GM06990 (cell line): Measurements from ENCODE around the gene ZMAT5.

Experiments
- DNase-seq: peaks from one replicate; pipeline ENCODE4 v3.0.0-alpha.2; 2011; ENCODE audit not compliant: insufficient read length; ENCODE audit errors: extremely low read depth
- H3K27me3 ChIP-seq: replicated peaks from 2 replicates; pipeline ENCODE4 v1.6.0; 2011; ENCODE audit warnings: low read length; ENCODE audit not compliant: control insufficient read depth, insufficient read depth
- H3K36me3 ChIP-seq: 2 replicates; pipeline ENCODE4 v1.5.1; 2011; ENCODE audit warnings: low read length; ENCODE audit not compliant: control insufficient read depth, insufficient read depth
- H3K4me3 ChIP-seq: replicated peaks from 2 replicates; pipeline ENCODE4 v1.5.1; 2011; ENCODE audit warnings: low read depth, mild to moderate bottlenecking, control low read depth, low read length
- CTCF ChIP-seq: IDR thresholded peaks from 2 replicates; pipeline ENCODE4 v1.5.1; 2011; ENCODE audit warnings: low read length, control low read depth, mild to moderate bottlenecking, inconsistent platforms; ENCODE audit not compliant: insufficient read depth, poor library complexity, severe bottlenecking

ZMAT5 gene

GRCh38 chr22:29692327-29692640 lies 74.5 kb downstream of the ZMAT5 start:
- no peak for TF ChIP-seq CTCF
- Histone ChIP-seq H3K4me3 (no peak overlapping the region), H3K36me3 (peaks cover 6% of the 10 kb centered on the region), H3K27me3 (no peaks in the 10 kb centered on the region)
- no peak for DNase-seq

GRCh38 chr22:29691636-29692326 lies 75.0 kb downstream of the ZMAT5 start:
- H3K36me3 ChIP-seq, result peaks cover 6% of the 10 kb centered on the region
- TF ChIP-seq CTCF, result no peak
- H3K27me3 ChIP-seq, result no peaks in the 10 kb centered on the region
- no peak overlapping the region for H3K4me3 ChIP-seq
- no peak for DNase-seq

- DNase-seq, result no peak
- no peak for TF ChIP-seq CTCF
- Histone ChIP-seq H3K36me3 (peaks cover 3% of the 10 kb centered on the region), H3K27me3 (no peaks in the 10 kb centered on the region), H3K4me3 (no peak overlapping the region)
Measured at GRCh38 chr22:29690476-29690875, 76.3 kb downstream of the ZMAT5 start.

GRCh38 chr22:29689880-29690213 lies 77.0 kb downstream of the ZMAT5 start:
- TF ChIP-seq CTCF, result peak; percentile 67
- no peak for DNase-seq
- Histone ChIP-seq H3K36me3 (peaks cover 3% of the 10 kb centered on the region), H3K27me3 (no peaks in the 10 kb centered on the region), H3K4me3 (no peak overlapping the region)

GRCh38 chr22:29689206-29689879 lies 77.5 kb downstream of the ZMAT5 start:
- no peak overlapping the region for H3K4me3 ChIP-seq
- no peak for TF ChIP-seq CTCF
- no peaks in the 10 kb centered on the region for H3K27me3 ChIP-seq
- DNase-seq, result no peak
- peaks cover 3% of the 10 kb centered on the region for H3K36me3 ChIP-seq
